ENCODE measurements around the gene BTBD9. TPM values are rescaled to one million over a fixed set of nuclear protein-coding genes. Genes with fewer than 3 reads are reported as not detected.

BTBD9 gene
- total RNA-seq, 1 donor from 2014 or later: 24.1 TPM

DNA sequence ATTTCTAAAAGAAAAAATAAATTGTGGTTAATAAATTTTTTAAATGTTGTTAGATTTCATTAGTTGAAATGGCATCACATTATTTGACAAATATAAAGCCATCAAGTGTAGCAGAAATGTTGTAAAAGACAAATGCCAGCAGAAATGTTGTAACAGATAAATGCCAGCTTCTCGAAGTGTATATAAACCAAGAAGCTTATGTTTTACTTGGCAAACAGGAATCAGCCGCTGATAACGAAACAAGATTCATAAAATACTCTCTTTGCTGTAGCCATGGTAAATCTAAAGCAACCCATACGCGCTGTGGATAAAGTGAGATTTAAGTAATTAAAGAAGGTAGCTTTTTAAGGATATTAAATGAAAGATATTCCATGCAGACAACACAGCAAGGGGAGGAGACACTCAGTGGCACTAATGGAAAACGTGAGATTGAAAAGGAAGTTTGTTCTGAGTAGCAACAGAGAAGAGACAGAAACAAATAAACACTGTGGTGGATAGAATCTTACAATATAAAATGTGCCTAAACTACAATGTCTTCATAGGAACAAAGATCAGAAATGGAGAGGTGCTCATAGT, 29.6 kb downstream of the BTBD9 start:
- Histone ChIP-seq H3K36me3 (no peaks in the 10 kb centered on the region), H3K4me3 (no peak overlapping the region), H3K27ac (no peak overlapping the region), H3K27me3 (no peaks in the 10 kb centered on the region), H3K9me3 (no peaks in the 10 kb centered on the region), H3K4me1 (peaks cover 19% of the 10 kb centered on the region)
- intact Hi-C loops (cut with DNase I): no loop called here
- DNase-seq (ENCODE audit: extremely low spot score in 2 of 2): no peak
- no peak for TF ChIP-seq POLR2A (IDR thresholded peaks at IDR 0.05)
- no peak for TF ChIP-seq POLR2AphosphoS5 (IDR thresholded peaks at IDR 0.05; ENCODE audit: insufficient read depth in 1 of 2, low read depth in 1 of 2)
- TF ChIP-seq, protein P1, sequence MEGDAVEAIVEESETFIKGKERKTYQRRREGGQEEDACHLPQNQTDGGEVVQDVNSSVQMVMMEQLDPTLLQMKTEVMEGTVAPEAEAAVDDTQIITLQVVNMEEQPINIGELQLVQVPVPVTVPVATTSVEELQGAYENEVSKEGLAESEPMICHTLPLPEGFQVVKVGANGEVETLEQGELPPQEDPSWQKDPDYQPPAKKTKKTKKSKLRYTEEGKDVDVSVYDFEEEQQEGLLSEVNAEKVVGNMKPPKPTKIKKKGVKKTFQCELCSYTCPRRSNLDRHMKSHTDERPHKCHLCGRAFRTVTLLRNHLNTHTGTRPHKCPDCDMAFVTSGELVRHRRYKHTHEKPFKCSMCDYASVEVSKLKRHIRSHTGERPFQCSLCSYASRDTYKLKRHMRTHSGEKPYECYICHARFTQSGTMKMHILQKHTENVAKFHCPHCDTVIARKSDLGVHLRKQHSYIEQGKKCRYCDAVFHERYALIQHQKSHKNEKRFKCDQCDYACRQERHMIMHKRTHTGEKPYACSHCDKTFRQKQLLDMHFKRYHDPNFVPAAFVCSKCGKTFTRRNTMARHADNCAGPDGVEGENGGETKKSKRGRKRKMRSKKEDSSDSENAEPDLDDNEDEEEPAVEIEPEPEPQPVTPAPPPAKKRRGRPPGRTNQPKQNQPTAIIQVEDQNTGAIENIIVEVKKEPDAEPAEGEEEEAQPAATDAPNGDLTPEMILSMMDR (IDR thresholded peaks at IDR 0.05): no peak

GRCh38 chr6:38604700-38605099, 35.0 kb downstream of the BTBD9 start:
- H3K9me3 ChIP-seq: no peaks in the 10 kb centered on the region
- intact Hi-C loops (cut with DNase I): no loop called here
- H3K4me1 ChIP-seq: no peaks in the 10 kb centered on the region
- no peaks in the 10 kb centered on the region for H3K36me3 ChIP-seq
- H3K4me3 ChIP-seq: no peak overlapping the region
- no peak for TF ChIP-seq POLR2AphosphoS5 (IDR thresholded peaks at IDR 0.05; ENCODE audit: insufficient read depth in 1 of 2, low read depth in 1 of 2)
- no peak for DNase-seq (ENCODE audit: extremely low spot score in 2 of 2)
- no peak overlapping the region for H3K27ac ChIP-seq
- no peaks in the 10 kb centered on the region for H3K27me3 ChIP-seq

- no peaks in the 10 kb centered on the region for H3K9me3 ChIP-seq
- no peak overlapping the region for H3K4me3 ChIP-seq
- TF ChIP-seq POLR2A (IDR thresholded peaks at IDR 0.05): no peak
- TF ChIP-seq, protein P1 (IDR thresholded peaks at IDR 0.05): no peak
- no peak for TF ChIP-seq POLR2AphosphoS5 (IDR thresholded peaks at IDR 0.05; ENCODE audit: insufficient read depth in 1 of 2, low read depth in 1 of 2)
- no peaks in the 10 kb centered on the region for H3K36me3 ChIP-seq
- no peak for DNase-seq (ENCODE audit: extremely low spot score in 2 of 2)
- no peaks in the 10 kb centered on the region for H3K27me3 ChIP-seq
- no peak overlapping the region for H3K27ac ChIP-seq
- no peaks in the 10 kb centered on the region for H3K4me1 ChIP-seq
- intact Hi-C loops (cut with DNase I): no loop called here
These were observed 35.8 kb downstream of the BTBD9 start for GRCh38 chr6:38603966-38604365.

- intact Hi-C loops (cut with DNase I): no loop called here
- TF ChIP-seq POLR2A (IDR thresholded peaks at IDR 0.05): no peak
- TF ChIP-seq, protein P1 (IDR thresholded peaks at IDR 0.05): no peak
- no peak for TF ChIP-seq POLR2AphosphoS5 (IDR thresholded peaks at IDR 0.05; ENCODE audit: insufficient read depth in 1 of 2, low read depth in 1 of 2)
- Histone ChIP-seq H3K9me3 (no peaks in the 10 kb centered on the region), H3K27ac (no peak overlapping the region), H3K4me1 (no peaks in the 10 kb centered on the region), H3K36me3 (no peaks in the 10 kb centered on the region), H3K4me3 (no peak overlapping the region), H3K27me3 (no peaks in the 10 kb centered on the region)
- no peak for DNase-seq (ENCODE audit: extremely low spot score in 2 of 2)
These were observed 36.2 kb downstream of the BTBD9 start for GRCh38 chr6:38603496-38603895.

GRCh38 chr6:38599966-38600550, 39.7 kb downstream of the BTBD9 start:
- H3K27me3 ChIP-seq: no peaks in the 10 kb centered on the region
- no peaks in the 10 kb centered on the region for H3K4me1 ChIP-seq
- no peak overlapping the region for H3K27ac ChIP-seq
- intact Hi-C loops (cut with DNase I): no loop called here
- H3K4me3 ChIP-seq: no peak overlapping the region
- no peaks in the 10 kb centered on the region for H3K36me3 ChIP-seq
- TF ChIP-seq POLR2AphosphoS5 (IDR thresholded peaks at IDR 0.05; ENCODE audit: insufficient read depth in 1 of 2, low read depth in 1 of 2): no peak
- TF ChIP-seq, protein P1 (IDR thresholded peaks at IDR 0.05): no peak
- TF ChIP-seq POLR2A (IDR thresholded peaks at IDR 0.05): no peak
- no peaks in the 10 kb centered on the region for H3K9me3 ChIP-seq
- no peak for DNase-seq (ENCODE audit: extremely low spot score in 2 of 2)

Data from vagina (tissue), 2 donors.